ENCODE measurements around the gene SLC25A52. TPM values are rescaled to one million over a fixed set of nuclear protein-coding genes. Genes with fewer than 3 reads are reported as not detected.
A peak's percentile ranks its signal among the peaks of the same experiment; 100 is the strongest.

Gene SLC25A52
- total RNA-seq, 1 donor: not detected

- DNase-seq (ENCODE audit: low read depth): no peak
- peak overlapping the region; percentile 61 for H3K4me3 ChIP-seq (ENCODE audit: low read depth, low read length)
- no peak for TF ChIP-seq CTCF (IDR thresholded peaks at IDR 0.05; ENCODE audit: insufficient read depth, low read depth, low read length)
Measured at GRCh38 chr18:31723639-31723989, 37.1 kb downstream of the SLC25A52 start.

- H3K4me3 ChIP-seq (ENCODE audit: low read depth, low read length): no peak overlapping the region
- TF ChIP-seq CTCF (IDR thresholded peaks at IDR 0.05; ENCODE audit: insufficient read depth, low read depth, low read length): peak; percentile 92
Measured at GRCh38 chr18:31722369-31722957, 38.2 kb downstream of the SLC25A52 start.

GRCh38 chr18:31721601-31722000 lies 39.1 kb downstream of the SLC25A52 start:
- H3K4me3 ChIP-seq (ENCODE audit: low read depth, low read length): no peak overlapping the region
- TF ChIP-seq CTCF (IDR thresholded peaks at IDR 0.05; ENCODE audit: insufficient read depth, low read depth, low read length): no peak
- DNase-seq (ENCODE audit: low read depth): no peak

More at GRCh38 chr18:31722369-31722957, 38.2 kb downstream of the SLC25A52 start:
- DNase-seq (ENCODE audit: low read depth): peak; percentile 84

GRCh38 chr18:31720867-31721266 lies 39.8 kb downstream of the SLC25A52 start:
- DNase-seq (ENCODE audit: low read depth): no peak
- no peak for TF ChIP-seq CTCF (IDR thresholded peaks at IDR 0.05; ENCODE audit: insufficient read depth, low read depth, low read length)

GRCh38 chr18:31719363-31720006 lies 41.2 kb downstream of the SLC25A52 start:
- no peak for DNase-seq (ENCODE audit: low read depth)
- H3K4me3 ChIP-seq (ENCODE audit: low read depth, low read length): no peak overlapping the region
- TF ChIP-seq CTCF (IDR thresholded peaks at IDR 0.05; ENCODE audit: insufficient read depth, low read depth, low read length): no peak

More at GRCh38 chr18:31720867-31721266, 39.8 kb downstream of the SLC25A52 start:
- H3K4me3 ChIP-seq (ENCODE audit: low read depth, low read length): no peak overlapping the region

GRCh38 chr18:31718386-31718785 lies 42.3 kb downstream of the SLC25A52 start:
- no peak overlapping the region for H3K4me3 ChIP-seq (ENCODE audit: low read depth, low read length)
- TF ChIP-seq CTCF (IDR thresholded peaks at IDR 0.05; ENCODE audit: insufficient read depth, low read depth, low read length): no peak
- DNase-seq (ENCODE audit: low read depth): no peak
